GM06990 (cell line): ENCODE measurements around the gene RBP7.
"Not testable (repeated sequence)": the region's sequence is repeated elsewhere in the genome, so short reads cannot be mapped to it uniquely, and the experiment has no call there.

Source experiments
- DNase-seq: peaks from one replicate; pipeline ENCODE4 v3.0.0-alpha.2; 2011; ENCODE audit not compliant: insufficient read length; ENCODE audit errors: extremely low read depth
- H3K27me3 ChIP-seq: replicated peaks from 2 replicates; pipeline ENCODE4 v1.6.0; 2011; ENCODE audit warnings: low read length; ENCODE audit not compliant: control insufficient read depth, insufficient read depth
- H3K36me3 ChIP-seq: 2 replicates; pipeline ENCODE4 v1.5.1; 2011; ENCODE audit warnings: low read length; ENCODE audit not compliant: control insufficient read depth, insufficient read depth
- H3K4me3 ChIP-seq: replicated peaks from 2 replicates; pipeline ENCODE4 v1.5.1; 2011; ENCODE audit warnings: low read depth, mild to moderate bottlenecking, control low read depth, low read length
- TF ChIP-seq, protein P1 (sequence below): IDR thresholded peaks from 2 replicates; pipeline ENCODE4 v1.5.1; 2011; ENCODE audit warnings: low read length, control low read depth, mild to moderate bottlenecking, inconsistent platforms; ENCODE audit not compliant: insufficient read depth, poor library complexity, severe bottlenecking

RBP7 gene

DNA sequence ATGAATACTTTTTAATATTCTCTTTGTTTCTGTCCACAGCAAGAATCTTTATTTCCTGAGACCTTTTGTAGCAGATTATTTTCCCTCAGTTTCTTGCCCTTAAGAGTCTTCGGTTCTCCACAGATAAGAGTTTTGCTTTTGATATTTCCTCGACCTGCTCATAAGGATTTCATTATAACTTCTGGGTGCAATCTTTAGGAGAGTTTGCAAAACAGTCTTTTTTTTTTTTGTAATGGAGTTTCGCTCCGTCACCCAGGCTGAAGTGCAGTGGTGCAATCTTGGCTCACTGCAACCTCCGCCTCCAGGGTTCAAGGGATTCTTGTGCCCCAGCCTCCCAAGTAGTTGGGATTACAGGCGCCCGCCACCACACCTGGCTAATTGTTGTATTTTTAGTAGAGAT lies 25.6 kb downstream of the RBP7 start:
- Histone ChIP-seq H3K36me3 (no peaks in the 10 kb centered on the region), H3K4me3 (no peak overlapping the region), H3K27me3 (no peaks in the 10 kb centered on the region)
- TF ChIP-seq, protein P1, sequence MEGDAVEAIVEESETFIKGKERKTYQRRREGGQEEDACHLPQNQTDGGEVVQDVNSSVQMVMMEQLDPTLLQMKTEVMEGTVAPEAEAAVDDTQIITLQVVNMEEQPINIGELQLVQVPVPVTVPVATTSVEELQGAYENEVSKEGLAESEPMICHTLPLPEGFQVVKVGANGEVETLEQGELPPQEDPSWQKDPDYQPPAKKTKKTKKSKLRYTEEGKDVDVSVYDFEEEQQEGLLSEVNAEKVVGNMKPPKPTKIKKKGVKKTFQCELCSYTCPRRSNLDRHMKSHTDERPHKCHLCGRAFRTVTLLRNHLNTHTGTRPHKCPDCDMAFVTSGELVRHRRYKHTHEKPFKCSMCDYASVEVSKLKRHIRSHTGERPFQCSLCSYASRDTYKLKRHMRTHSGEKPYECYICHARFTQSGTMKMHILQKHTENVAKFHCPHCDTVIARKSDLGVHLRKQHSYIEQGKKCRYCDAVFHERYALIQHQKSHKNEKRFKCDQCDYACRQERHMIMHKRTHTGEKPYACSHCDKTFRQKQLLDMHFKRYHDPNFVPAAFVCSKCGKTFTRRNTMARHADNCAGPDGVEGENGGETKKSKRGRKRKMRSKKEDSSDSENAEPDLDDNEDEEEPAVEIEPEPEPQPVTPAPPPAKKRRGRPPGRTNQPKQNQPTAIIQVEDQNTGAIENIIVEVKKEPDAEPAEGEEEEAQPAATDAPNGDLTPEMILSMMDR, result no peak
- DNase-seq, result no peak

DNA sequence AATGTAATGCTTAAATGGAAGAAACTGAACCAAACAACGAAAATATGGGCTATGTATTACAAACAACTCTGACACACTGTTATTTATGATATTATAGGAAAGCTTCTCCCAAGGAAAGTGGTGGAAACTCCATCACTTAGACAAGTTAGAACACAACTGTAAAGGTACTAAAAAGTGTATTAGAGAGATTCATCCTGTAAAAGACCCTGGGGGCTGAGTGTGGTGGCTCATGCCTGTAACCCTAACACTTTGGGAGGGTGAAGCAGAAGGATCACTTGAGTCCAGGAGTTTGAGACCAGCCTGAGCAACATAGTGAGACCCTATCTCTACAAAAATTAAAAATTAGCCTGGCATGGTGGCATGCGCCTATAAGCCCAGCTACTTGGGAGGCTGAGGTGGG lies 28.3 kb downstream of the RBP7 start:
- DNase-seq, result no peak
- H3K36me3 ChIP-seq, result no peaks in the 10 kb centered on the region
- no peaks in the 10 kb centered on the region for H3K27me3 ChIP-seq
- no peak overlapping the region for H3K4me3 ChIP-seq
- TF ChIP-seq, protein P1, result no peak

DNA sequence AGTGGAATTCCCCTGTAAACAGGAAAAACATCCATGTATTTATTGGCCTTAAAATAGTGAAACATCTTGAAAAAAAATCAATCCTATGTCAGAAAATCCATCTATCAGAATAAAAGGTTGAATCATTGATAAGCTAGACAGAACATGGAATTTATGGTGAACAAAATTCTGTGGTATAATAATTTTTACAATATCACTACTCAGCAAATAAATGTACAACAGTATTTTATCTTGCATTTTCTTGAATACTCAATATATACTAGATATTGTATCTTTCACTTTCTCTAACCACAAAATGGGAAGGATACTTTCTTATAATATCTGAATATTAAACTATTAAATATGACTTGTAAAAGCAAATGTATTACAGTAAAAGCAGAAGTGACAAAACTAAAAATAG lies 30.0 kb downstream of the RBP7 start:
- DNase-seq, result no peak

DNA sequence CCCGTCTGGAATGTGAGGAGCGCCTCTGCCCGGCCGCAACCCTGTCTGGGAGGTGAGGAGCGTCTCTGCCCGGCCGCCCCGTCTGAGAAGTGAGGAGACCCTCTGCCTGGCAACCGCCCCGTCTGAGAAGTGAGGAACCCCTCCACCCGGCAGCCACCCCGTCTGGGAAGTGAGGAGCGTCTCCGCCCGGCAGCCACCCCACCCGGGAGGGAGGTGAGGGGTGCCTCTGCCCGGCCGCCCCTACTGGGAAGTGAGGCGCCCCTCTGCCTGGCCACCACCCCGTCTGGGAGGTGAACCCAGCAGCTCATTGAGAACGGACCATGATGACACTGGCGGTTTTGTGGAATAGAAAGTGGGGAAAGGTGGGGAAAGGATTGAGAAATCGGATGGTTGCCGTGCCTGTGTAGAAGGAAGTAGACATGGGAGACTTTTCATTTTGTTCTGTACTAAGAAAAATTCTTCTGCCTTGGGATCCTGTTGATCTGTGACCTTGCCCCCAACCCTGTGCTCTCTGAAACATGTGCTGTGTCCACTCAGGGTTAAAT lies 32.0 kb downstream of the RBP7 start:
- not testable (repeated sequence) for H3K4me3 ChIP-seq, H3K27me3 ChIP-seq, DNase-seq, H3K36me3 ChIP-seq

More for the DNA sequence above, 30.0 kb downstream of the RBP7 start:
- TF ChIP-seq, protein P1, result no peak
- Histone ChIP-seq H3K36me3 (no peaks in the 10 kb centered on the region), H3K27me3 (no peaks in the 10 kb centered on the region), H3K4me3 (no peak overlapping the region)

DNA sequence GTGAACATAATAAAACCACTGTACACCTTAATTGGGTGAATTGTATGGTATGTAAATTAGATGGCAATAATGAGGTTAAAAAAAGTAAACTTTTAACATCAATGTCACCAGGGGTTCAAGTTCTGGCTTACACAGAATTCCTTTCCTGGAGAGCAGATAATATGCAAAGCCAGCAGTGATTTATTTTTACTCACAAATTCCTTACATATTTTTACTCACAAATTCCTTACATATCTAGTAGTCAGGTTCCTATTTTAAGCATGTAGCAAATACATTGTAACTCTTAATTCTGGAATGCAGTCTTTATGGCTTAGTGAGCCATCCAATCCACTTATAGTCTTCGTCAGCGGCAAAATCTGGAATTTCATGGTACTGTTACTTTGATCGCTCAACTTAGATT lies 34.4 kb downstream of the RBP7 start:
- Histone ChIP-seq H3K4me3 (no peak overlapping the region), H3K27me3 (no peaks in the 10 kb centered on the region), H3K36me3 (no peaks in the 10 kb centered on the region)
- no peak for DNase-seq
- TF ChIP-seq, protein P1, result no peak

DNA sequence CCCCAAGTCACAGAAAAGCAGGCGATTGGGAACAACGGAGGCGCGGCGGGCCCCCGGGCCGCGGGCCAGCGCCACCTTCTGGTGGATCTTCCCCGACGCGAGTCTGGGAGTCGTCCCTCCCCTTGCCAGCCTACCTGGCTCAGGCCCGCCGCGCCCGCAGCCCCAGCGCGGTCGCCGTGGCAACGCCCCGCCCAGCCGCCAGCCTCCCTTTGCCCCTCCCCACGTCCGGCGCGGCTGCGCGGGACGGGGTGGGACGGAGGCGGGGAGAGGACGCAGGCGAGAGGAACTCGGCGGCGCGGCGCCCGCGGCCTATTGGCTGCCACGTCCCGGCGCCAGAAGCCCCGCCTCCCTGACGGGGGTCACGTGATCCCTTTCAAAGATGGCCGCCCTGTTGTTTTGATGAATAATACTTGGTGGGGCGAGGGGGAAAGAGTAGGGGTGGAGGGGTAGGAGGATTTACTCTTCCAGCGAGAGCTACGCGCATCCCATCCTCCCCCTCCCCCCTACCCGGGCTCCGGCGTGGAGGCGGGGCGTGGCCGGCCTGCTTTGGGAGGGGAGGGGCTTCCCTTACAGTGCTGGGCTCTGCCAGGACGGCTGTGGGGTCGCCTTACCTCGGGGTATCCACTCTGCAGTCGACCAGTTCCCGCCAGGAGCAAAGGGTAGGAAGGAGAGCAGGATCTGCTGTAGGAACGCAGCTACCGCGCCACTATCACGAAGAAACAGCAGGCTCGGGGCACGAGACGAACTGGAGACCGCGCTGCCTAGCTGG lies 35.7 kb downstream of the RBP7 start, which contains the start of gene UBE4B:
UBE4B (plus strand) TSS at position 369 of the 769 bp plus-strand sequence. CDS start 713 bp downstream, outside the sequence.
- H3K27me3 ChIP-seq, result no peaks in the 10 kb centered on the region
- TF ChIP-seq, protein P1, result peak; percentile 89
- H3K36me3 ChIP-seq, result peaks cover 1% of the 10 kb centered on the region; the same call in 1 of the 2 replicates

More for the DNA sequence above, 35.7 kb downstream of the RBP7 start, which contains the start of gene UBE4B:
- H3K4me3 ChIP-seq, result peak within 1 kb of the TSS; percentile 98
- DNase-seq, result peak; percentile 99
